Measurements from ENCODE around the gene CAMK1. TPM values are rescaled to one million over a fixed set of nuclear protein-coding genes. Genes with fewer than 3 reads are reported as not detected.
A peak's percentile ranks its signal among the peaks of the same experiment; 100 is the strongest.

Gene CAMK1
- total and polyA plus RNA-seq, 9 of the 15 experiments (the other 6 are each of a cell fraction or from before 2014, with no cell fraction given) = 0.23 to 10.7 (median 6.0) TPM

- TF ChIP-seq, protein P1, sequence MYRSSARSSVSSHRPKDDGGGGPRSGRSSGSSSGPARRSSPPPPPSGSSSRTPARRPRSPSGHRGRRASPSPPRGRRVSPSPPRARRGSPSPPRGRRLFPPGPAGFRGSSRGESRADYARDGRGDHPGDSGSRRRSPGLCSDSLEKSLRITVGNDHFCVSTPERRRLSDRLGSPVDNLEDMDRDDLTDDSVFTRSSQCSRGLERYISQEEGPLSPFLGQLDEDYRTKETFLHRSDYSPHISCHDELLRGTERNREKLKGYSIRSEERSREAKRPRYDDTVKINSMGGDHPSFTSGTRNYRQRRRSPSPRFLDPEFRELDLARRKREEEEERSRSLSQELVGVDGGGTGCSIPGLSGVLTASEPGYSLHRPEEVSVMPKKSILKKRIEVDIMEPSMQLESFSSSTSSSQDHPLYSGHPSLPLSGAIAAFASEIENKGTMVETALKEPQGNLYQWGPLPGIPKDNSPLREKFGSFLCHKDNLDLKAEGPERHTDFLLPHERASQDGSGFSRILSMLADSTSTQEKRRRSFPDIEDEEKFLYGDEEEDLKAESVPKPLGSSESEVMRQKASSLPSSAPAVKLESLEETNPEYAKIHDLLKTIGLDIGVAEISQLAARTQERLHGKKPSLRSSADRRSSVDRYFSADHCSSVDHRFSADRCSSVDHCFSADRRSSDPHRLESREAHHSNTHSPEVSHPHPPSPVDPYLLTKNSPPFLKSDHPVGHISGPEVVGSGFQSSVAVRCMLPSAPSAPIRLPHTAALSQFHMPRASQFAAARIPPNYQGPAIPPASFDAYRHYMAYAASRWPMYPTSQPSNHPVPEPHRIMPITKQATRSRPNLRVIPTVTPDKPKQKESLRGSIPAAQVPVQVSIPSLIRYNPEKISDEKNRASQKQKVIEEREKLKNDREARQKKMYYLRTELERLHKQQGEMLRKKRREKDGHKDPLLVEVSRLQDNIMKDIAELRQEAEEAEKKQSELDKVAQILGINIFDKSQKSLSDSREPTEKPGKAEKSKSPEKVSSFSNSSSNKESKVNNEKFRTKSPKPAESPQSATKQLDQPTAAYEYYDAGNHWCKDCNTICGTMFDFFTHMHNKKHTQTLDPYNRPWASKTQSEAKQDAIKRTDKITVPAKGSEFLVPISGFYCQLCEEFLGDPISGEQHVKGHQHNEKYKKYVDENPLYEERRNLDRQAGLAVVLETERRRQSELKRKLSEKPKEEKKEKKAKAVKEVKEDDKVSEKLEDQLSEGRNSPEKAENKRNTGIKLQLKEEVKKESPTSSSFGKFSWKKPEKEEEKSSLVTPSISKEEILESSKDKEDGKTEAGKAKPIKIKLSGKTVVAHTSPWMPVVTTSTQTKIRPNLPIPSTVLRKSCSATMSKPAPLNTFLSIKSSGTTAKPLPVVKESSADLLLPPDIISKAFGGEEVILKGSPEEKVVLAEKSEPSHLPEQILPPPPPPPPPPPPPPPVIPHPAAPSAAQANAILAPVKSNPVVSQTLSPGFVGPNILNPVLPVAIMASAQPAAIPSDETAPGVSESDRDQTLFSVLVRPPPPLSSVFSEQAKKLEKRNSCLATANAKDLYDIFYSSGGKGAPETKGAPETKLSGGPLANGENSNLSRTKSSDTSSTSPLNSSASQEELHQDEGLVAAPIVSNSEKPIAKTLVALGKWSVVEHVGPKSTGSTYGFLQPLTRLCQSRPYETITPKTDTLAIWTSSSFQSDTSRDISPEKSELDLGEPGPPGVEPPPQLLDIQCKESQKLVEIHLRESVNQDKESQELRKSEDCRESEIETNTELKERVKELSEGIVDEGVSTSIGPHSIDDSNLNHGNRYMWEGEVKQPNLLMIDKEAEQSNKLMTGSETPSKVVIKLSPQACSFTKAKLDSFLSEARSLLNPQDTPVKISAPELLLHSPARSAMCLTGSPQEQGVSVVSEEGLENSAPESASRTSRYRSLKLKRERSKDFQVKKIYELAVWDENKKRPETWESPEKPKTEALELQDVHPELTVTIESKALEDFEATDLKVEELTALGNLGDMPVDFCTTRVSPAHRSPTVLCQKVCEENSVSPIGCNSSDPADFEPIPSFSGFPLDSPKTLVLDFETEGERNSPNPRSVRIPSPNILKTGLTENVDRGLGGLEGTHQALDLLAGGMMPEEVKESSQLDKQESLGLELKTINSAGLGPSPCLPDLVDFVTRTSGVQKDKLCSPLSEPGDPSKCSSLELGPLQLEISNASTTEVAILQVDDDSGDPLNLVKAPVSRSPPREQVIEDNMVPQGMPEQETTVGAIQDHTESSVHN (IDR thresholded peaks at IDR 0.05; ENCODE audit: borderline replicate concordance in 1 of 2, low read depth in 1 of 2) = peak in 1 of 2 experiments; percentile 59; a peak in 1 of 4 replicates
- no peak; the same call in 1 of the 2 replicates for TF ChIP-seq SIN3B (IDR thresholded peaks at IDR 0.05; ENCODE audit: low read depth)
- no peak for TF ChIP-seq SREBF2 (CRISPR knock-in tag; IDR thresholded peaks at IDR 0.05)
- no peak for TF ChIP-seq SREBF1 (IDR thresholded peaks at IDR 0.05; ENCODE audit: borderline replicate concordance, low read depth, low read length)
- peak; percentile 66 to 88; a peak in 2 of 4 replicates for TF ChIP-seq MAZ (CRISPR knock-in tag; conservative IDR thresholded peaks at IDR 0.05 in 1 of 2, IDR thresholded peaks at IDR 0.05 in 1 of 2)
- TF ChIP-seq, protein P2, sequence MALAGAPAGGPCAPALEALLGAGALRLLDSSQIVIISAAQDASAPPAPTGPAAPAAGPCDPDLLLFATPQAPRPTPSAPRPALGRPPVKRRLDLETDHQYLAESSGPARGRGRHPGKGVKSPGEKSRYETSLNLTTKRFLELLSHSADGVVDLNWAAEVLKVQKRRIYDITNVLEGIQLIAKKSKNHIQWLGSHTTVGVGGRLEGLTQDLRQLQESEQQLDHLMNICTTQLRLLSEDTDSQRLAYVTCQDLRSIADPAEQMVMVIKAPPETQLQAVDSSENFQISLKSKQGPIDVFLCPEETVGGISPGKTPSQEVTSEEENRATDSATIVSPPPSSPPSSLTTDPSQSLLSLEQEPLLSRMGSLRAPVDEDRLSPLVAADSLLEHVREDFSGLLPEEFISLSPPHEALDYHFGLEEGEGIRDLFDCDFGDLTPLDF (CRISPR knock-in tag; IDR thresholded peaks at IDR 0.05) = peak; percentile 95
- TF ChIP-seq ZNF121 (CRISPR knock-in tag; conservative IDR thresholded peaks at IDR 0.05) = no peak
- TF ChIP-seq, protein P3, sequence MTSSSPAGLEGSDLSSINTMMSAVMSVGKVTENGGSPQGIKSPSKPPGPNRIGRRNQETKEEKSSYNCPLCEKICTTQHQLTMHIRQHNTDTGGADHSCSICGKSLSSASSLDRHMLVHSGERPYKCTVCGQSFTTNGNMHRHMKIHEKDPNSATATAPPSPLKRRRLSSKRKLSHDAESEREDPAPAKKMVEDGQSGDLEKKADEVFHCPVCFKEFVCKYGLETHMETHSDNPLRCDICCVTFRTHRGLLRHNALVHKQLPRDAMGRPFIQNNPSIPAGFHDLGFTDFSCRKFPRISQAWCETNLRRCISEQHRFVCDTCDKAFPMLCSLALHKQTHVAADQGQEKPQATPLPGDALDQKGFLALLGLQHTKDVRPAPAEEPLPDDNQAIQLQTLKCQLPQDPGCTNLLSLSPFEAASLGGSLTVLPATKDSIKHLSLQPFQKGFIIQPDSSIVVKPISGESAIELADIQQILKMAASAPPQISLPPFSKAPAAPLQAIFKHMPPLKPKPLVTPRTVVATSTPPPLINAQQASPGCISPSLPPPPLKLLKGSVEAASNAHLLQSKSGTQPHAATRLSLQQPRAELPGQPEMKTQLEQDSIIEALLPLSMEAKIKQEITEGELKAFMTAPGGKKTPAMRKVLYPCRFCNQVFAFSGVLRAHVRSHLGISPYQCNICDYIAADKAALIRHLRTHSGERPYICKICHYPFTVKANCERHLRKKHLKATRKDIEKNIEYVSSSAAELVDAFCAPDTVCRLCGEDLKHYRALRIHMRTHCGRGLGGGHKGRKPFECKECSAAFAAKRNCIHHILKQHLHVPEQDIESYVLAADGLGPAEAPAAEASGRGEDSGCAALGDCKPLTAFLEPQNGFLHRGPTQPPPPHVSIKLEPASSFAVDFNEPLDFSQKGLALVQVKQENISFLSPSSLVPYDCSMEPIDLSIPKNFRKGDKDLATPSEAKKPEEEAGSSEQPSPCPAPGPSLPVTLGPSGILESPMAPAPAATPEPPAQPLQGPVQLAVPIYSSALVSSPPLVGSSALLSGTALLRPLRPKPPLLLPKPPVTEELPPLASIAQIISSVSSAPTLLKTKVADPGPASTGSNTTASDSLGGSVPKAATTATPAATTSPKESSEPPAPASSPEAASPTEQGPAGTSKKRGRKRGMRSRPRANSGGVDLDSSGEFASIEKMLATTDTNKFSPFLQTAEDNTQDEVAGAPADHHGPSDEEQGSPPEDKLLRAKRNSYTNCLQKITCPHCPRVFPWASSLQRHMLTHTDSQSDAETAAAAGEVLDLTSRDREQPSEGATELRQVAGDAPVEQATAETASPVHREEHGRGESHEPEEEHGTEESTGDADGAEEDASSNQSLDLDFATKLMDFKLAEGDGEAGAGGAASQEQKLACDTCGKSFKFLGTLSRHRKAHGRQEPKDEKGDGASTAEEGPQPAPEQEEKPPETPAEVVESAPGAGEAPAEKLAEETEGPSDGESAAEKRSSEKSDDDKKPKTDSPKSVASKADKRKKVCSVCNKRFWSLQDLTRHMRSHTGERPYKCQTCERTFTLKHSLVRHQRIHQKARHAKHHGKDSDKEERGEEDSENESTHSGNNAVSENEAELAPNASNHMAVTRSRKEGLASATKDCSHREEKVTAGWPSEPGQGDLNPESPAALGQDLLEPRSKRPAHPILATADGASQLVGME (CRISPR knock-in tag; IDR thresholded peaks at IDR 0.05) = no peak
- TF ChIP-seq FOXM1 (IDR thresholded peaks at IDR 0.05; ENCODE audit: low read depth) = no peak
- no peak for TF ChIP-seq FOXM1 (CRISPR knock-in tag; IDR thresholded peaks at IDR 0.05; ENCODE audit: low read depth)
These were observed 19.8 kb downstream of the CAMK1 start, which contains the start of gene OGG1 (continued) for GRCh38 chr3:9749645-9750555.
